Lung microvascular endothelial cell (primary cell): ENCODE data around the gene ANKS1B. TPM values are rescaled to one million over a fixed set of nuclear protein-coding genes. Genes with fewer than 3 reads are reported as not detected.
A peak's percentile ranks its signal among the peaks of the same experiment; 100 is the strongest.

Source experiments
- DNase-seq, 2 donors: peaks; one replicate each; pipeline versions ENCODE4 v3.0.0 to v3.0.0-alpha.2; 2010; ENCODE audit warnings: low read depth in 2 of 2
- total RNA-seq: library from RNA; depleted of rRNA; stranded (reverse); fragments of >200 nt; gene quantifications from 2 replicates; pipeline ENCODE4 v1.2.1, GENCODE V29; 2014

The ANKS1B gene
- total RNA-seq, 1 donor from 2014 or later = 0.20 TPM

- DNase-seq = no peak
These were observed 958.2 kb downstream of the ANKS1B start for GRCh38 chr12:99026332-99027054.

GRCh38 chr12:99024870-99025269, 959.9 kb downstream of the ANKS1B start:
- DNase-seq = no peak

GRCh38 chr12:99024191-99024590, 960.5 kb downstream of the ANKS1B start:
- DNase-seq = no peak

- DNase-seq = no peak
These were observed 963.9 kb downstream of the ANKS1B start for GRCh38 chr12:99020871-99021270.

GRCh38 chr12:99019798-99020197, 964.9 kb downstream of the ANKS1B start:
- no peak for DNase-seq

- DNase-seq = no peak
These were observed 966.8 kb downstream of the ANKS1B start for GRCh38 chr12:99017971-99018370.

- no peak for DNase-seq
These were observed 975.0 kb downstream of the ANKS1B start for GRCh38 chr12:99009654-99010296.

- no peak for DNase-seq
These were observed 979.1 kb downstream of the ANKS1B start for GRCh38 chr12:99005601-99006000.

GRCh38 chr12:99004799-99005466, 979.8 kb downstream of the ANKS1B start:
- DNase-seq = no peak

- DNase-seq = no peak
These were observed 982.0 kb downstream of the ANKS1B start for GRCh38 chr12:99002731-99003130.

- DNase-seq = no peak
These were observed 982.6 kb downstream of the ANKS1B start for GRCh38 chr12:99002156-99002555.

GRCh38 chr12:98999559-98999958, 985.2 kb downstream of the ANKS1B start:
- no peak for DNase-seq

- DNase-seq = peak; percentile 57 to 65
These were observed 985.9 kb downstream of the ANKS1B start for GRCh38 chr12:98998697-98999299.

GRCh38 chr12:98997899-98998298, 986.8 kb downstream of the ANKS1B start:
- no peak for DNase-seq

- DNase-seq = no peak
These were observed 994.1 kb downstream of the ANKS1B start for GRCh38 chr12:98990648-98991047.

- no peak for DNase-seq
These were observed 999.6 kb downstream of the ANKS1B start for GRCh38 chr12:98985156-98985555.

GRCh38 chr12:98983647-98984046, 1001.1 kb downstream of the ANKS1B start:
- DNase-seq = no peak

GRCh38 chr12:98980508-98980907, 1004.2 kb downstream of the ANKS1B start:
- no peak for DNase-seq

GRCh38 chr12:98977186-98977585, 1007.5 kb downstream of the ANKS1B start:
- no peak for DNase-seq

GRCh38 chr12:98974767-98975381, 1009.9 kb downstream of the ANKS1B start:
- no peak for DNase-seq

GRCh38 chr12:98973395-98973794, 1011.3 kb downstream of the ANKS1B start:
- peak in 1 of 2 donors; percentile 3 for DNase-seq

GRCh38 chr12:98970950-98971349, 1013.8 kb downstream of the ANKS1B start:
- no peak for DNase-seq
